SK-N-DZ (cell line): ENCODE measurements around the gene PDGFRB.

Experiments
- DNase-seq: peaks from one replicate; pipeline ENCODE4 v3.0.0-alpha.2; 2015; ENCODE audit warnings: low spot score

Gene PDGFRB

GRCh38 chr5:150146235-150146634, 9.4 kb downstream of the PDGFRB start:
- no peak for DNase-seq

- DNase-seq = no peak
Measured at GRCh38 chr5:150144879-150145278, 10.8 kb downstream of the PDGFRB start.

- DNase-seq = peak; percentile 36
Measured at GRCh38 chr5:150144246-150144801, 11.3 kb downstream of the PDGFRB start.

- DNase-seq = no peak
Measured at GRCh38 chr5:150143350-150144245, 12.0 kb downstream of the PDGFRB start.

- no peak for DNase-seq
Measured at GRCh38 chr5:150142959-150143349, 12.7 kb downstream of the PDGFRB start.

- no peak for DNase-seq
Measured at GRCh38 chr5:150142185-150142958, 13.3 kb downstream of the PDGFRB start.

GRCh38 chr5:150141544-150142184, 14.0 kb downstream of the PDGFRB start:
- DNase-seq = no peak

GRCh38 chr5:150140830-150141229, 14.8 kb downstream of the PDGFRB start:
- no peak for DNase-seq

- DNase-seq = no peak
Measured at GRCh38 chr5:150139334-150139733, 16.3 kb downstream of the PDGFRB start.

GRCh38 chr5:150138551-150139265, 16.9 kb downstream of the PDGFRB start:
- DNase-seq = no peak

GRCh38 chr5:150137997-150138396, 17.6 kb downstream of the PDGFRB start:
- DNase-seq = no peak

- no peak for DNase-seq
Measured at GRCh38 chr5:150137168-150137957, 18.3 kb downstream of the PDGFRB start.

GRCh38 chr5:150136305-150137167, 19.1 kb downstream of the PDGFRB start:
- no peak for DNase-seq

- DNase-seq = no peak
Measured at GRCh38 chr5:150135557-150136304, 19.9 kb downstream of the PDGFRB start.

- no peak for DNase-seq
Measured at GRCh38 chr5:150134198-150134588, 21.5 kb downstream of the PDGFRB start.

GRCh38 chr5:150133581-150134197, 22.0 kb downstream of the PDGFRB start:
- no peak for DNase-seq

GRCh38 chr5:150132740-150133139, 22.9 kb downstream of the PDGFRB start:
- DNase-seq = no peak

GRCh38 chr5:150131978-150132694, 23.5 kb downstream of the PDGFRB start:
- no peak for DNase-seq
